Epithelial cell of esophagus (primary cell): ENCODE measurements around the gene EVL.
"Not testable (repeated sequence)": the region's sequence is repeated elsewhere in the genome, so short reads cannot be mapped to it uniquely, and the experiment has no call there.

Source experiments
- DNase-seq: peaks from one replicate; pipeline ENCODE4 v3.0.0; 2010; ENCODE audit warnings: low read depth
- H3K4me3 ChIP-seq: 2 replicates; pipeline ENCODE4 v1.5.1; 2011; ENCODE audit warnings: mild to moderate bottlenecking, low read length, control low read depth
- CTCF ChIP-seq: IDR thresholded peaks from 2 replicates; pipeline ENCODE4 v1.5.1; 2011; ENCODE audit warnings: low read depth, mild to moderate bottlenecking, low read length, control low read depth, inconsistent platforms; ENCODE audit not compliant: insufficient read depth; ENCODE audit errors: missing control alignments

EVL gene

GRCh38 chr14:100168506-100168905 is 103.3 kb downstream of the EVL start:
- DNase-seq: no peak
- H3K4me3 ChIP-seq: no peak overlapping the region
- TF ChIP-seq CTCF: no peak

DNA sequence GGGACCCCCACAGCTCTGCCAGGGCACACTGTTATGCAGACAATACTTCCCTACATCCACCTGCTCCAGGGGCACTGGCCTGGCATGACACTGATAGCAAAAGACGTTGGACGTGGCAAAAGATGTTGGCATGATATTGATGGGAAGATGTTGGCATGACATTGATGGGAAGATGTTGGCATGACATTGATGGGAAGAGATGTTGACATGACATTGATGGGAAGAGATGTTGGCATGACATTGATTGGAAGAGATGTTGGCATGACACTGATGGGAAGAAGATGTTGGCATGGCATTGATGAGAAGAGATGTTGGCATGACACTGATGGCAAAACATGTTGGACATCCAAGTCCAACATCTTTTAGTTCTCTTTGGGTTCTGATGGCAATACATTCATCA is 105.7 kb downstream of the EVL start:
- DNase-seq: no peak
- no peak overlapping the region for H3K4me3 ChIP-seq
- no peak for TF ChIP-seq CTCF

- no peak for DNase-seq
- TF ChIP-seq CTCF: no peak
Observed at GRCh38 chr14:100172811-100173210, 107.6 kb downstream of the EVL start.

GRCh38 chr14:100173353-100173752 is 108.1 kb downstream of the EVL start:
- no peak for TF ChIP-seq CTCF
- no peak overlapping the region for H3K4me3 ChIP-seq
- DNase-seq: no peak

More at GRCh38 chr14:100172811-100173210, 107.6 kb downstream of the EVL start:
- H3K4me3 ChIP-seq: no peak overlapping the region

DNA sequence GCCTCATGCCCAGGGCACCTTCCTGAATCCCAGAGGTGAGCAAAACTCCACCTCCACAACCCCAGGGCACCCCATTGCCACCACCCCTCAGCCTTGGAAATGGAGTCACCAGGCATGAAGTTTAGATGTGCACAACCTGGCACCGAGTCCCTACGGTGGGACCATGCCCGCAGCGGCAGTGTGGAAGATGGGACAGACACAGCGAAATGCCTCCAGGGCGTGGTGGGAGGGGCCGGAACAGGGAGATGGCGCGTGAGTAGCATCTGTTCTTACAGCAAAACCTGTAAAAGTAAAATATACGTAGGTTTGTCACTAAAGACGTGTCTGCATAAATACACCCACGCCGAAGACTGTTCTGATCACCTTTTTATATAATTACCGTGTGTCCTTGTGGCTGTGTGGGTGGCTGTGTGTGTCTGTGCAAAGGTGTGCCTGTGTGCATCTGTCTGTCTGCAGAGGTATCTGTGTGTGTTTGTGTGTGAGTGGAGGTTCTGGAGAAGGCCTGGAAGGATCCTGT is 111.6 kb downstream of the EVL start:
- no peak for TF ChIP-seq CTCF
- no peak overlapping the region for H3K4me3 ChIP-seq
- DNase-seq: no peak

DNA sequence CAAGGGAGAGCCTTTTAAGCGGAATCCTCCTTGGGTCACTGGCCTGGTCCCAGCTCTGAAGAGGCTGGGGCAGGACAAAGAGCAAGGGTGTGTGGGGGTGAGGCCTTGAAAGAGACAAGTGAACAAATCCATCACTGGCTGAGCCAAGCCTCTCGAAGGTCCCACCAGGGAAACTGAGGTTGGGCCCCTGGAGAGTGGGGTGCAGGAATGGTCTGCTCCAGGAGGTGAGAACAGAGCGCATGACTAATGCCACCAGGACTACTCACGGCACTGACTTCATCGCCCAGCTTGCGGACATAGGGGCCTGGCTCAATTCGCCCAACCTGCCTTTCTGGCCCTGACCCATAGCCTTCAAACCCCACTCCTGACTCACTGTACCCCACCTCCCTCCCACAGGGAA is 113.5 kb downstream of the EVL start:
- DNase-seq: no peak
- no peak for TF ChIP-seq CTCF
- no peak overlapping the region for H3K4me3 ChIP-seq

DNA sequence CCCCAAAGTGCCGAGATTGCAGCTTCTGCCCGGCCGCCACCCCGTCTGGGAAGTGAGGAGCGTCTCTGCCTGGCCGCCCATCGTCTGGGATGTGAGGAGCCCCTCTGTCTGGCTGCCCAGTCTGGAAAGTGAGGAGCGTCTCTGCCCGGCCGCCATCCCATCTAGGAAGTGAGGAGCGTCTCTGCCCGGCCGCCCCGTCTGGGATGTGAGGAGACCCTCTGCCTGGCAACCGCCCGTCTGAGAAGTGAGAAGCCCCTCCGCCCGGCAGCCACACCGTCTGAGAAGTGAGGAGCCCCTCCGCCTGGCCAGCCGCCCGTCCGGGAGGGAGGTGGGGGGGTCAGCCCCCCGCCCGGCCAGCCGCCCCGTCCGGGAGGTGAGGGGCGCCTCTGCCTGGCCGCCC is 115.4 kb downstream of the EVL start:
- H3K4me3 ChIP-seq, DNase-seq: not testable (repeated sequence)

GRCh38 chr14:100181876-100182551 is 116.8 kb downstream of the EVL start:
- DNase-seq, H3K4me3 ChIP-seq: not testable (repeated sequence)
